Fibroblast of lung (primary cell): ENCODE data around the gene TAX1BP1. TPM values are rescaled to one million over a fixed set of nuclear protein-coding genes. Genes with fewer than 3 reads are reported as not detected.

ENCODE experiments used
- DNase-seq, 2 donors: peaks; one replicate each; pipeline versions ENCODE4 v3.0.0 to v3.0.0-alpha.2; 2010; ENCODE audit warnings: low read depth in 2 of 2
- H2AFZ ChIP-seq: 2 replicates; pipeline ENCODE4 v1.5.1; 2012; ENCODE audit warnings: low read length, control low read depth, inconsistent platforms
- H3K27ac ChIP-seq: 2 replicates; pipeline ENCODE4 v1.5.1; 2011; ENCODE audit warnings: low read length, control low read depth; ENCODE audit not compliant: insufficient read depth
- H3K27me3 ChIP-seq: 2 replicates; pipeline ENCODE4 v1.5.1; 2011; ENCODE audit warnings: mild to moderate bottlenecking, low read length; ENCODE audit not compliant: control insufficient read depth, insufficient read depth
- H3K36me3 ChIP-seq: 2 replicates; pipeline ENCODE4 v1.5.1; 2011; ENCODE audit warnings: low read length; ENCODE audit not compliant: control insufficient read depth, insufficient read depth
- H3K4me1 ChIP-seq: 2 replicates; pipeline ENCODE4 v1.5.1; 2011; ENCODE audit warnings: low read length; ENCODE audit not compliant: control insufficient read depth, insufficient read depth; ENCODE audit errors: extremely low read depth
- H3K4me2 ChIP-seq: 2 replicates; pipeline ENCODE4 v1.5.1; 2011; ENCODE audit warnings: low read length, control low read depth; ENCODE audit not compliant: insufficient read depth; ENCODE audit errors: extremely low read depth
- H3K4me3 ChIP-seq, 4 experiments: fragments of 200-600 bp in 1 of 4; sonication (generic) in 1 of 4; replicated peaks in 1 of 4; 2 replicates each; pipeline ENCODE4 v1.5.1; 2011 to 2016; ENCODE audit warnings: low read length in 4 of 4, low read depth in 3 of 4, mild to moderate bottlenecking in 3 of 4, control low read depth in 2 of 4, inconsistent platforms in 1 of 4, mixed read lengths in 1 of 4; ENCODE audit not compliant: insufficient read depth in 1 of 4; ENCODE audit errors: control extremely low read depth in 1 of 4
- H3K79me2 ChIP-seq: 2 replicates; pipeline ENCODE4 v1.5.1; 2012; ENCODE audit warnings: mild to moderate bottlenecking, low read length, inconsistent platforms; ENCODE audit not compliant: control insufficient read depth, insufficient read depth
- H3K9ac ChIP-seq: 2 replicates; pipeline ENCODE4 v1.5.1; 2011; ENCODE audit warnings: mild to moderate bottlenecking, low read length, control low read depth; ENCODE audit not compliant: insufficient read depth
- H3K9me3 ChIP-seq: 2 replicates; pipeline ENCODE4 v1.5.1; 2012; ENCODE audit warnings: low read depth, low read length; ENCODE audit not compliant: control insufficient read depth, insufficient read depth
- H4K20me1 ChIP-seq: 2 replicates; pipeline ENCODE4 v1.5.1; 2011; ENCODE audit warnings: low read length; ENCODE audit not compliant: control insufficient read depth, insufficient read depth; ENCODE audit errors: extremely low read depth
- EZH2 ChIP-seq: IDR thresholded peaks from 2 replicates; pipeline ENCODE4 v1.5.1; 2012; ENCODE audit warnings: low read length, control low read depth, mild to moderate bottlenecking; ENCODE audit errors: missing control alignments
- polyA plus RNA-seq, 2 donors: library from polyadenylated mRNA; depleted of rRNA in 1 of 2; stranded (reverse) in 1 of 2; unstranded in 1 of 2; fragments of >200 nt; gene quantifications; 2 replicates each; pipeline ENCODE4 v1.2.1, GENCODE V29; 2011 to 2012; ENCODE audit warnings: missing spikeins in 1 of 2
- total RNA-seq: library from RNA; depleted of rRNA; stranded (reverse); fragments of >200 nt; gene quantifications from 2 replicates; pipeline ENCODE4 v1.2.1, GENCODE V29; 2014
- TF ChIP-seq, protein P1 (sequence below), 2 donors: IDR thresholded peaks in 1 of 2; conservative IDR thresholded peaks in 1 of 2; 1 replicate in 1 of 2; 2 replicates in 1 of 2; pipeline ENCODE4 v1.5.1; 2011 to 2012; ENCODE audit warnings: low read length in 2 of 2, control low read depth in 1 of 2, inconsistent platforms in 1 of 2, low read depth in 1 of 2, mild to moderate bottlenecking in 1 of 2

The TAX1BP1 gene
- total and polyA plus RNA-seq, 2 donors (not counting 1 experiment from before 2014, with no cell fraction given): 98.6 to 111 TPM

DNA sequence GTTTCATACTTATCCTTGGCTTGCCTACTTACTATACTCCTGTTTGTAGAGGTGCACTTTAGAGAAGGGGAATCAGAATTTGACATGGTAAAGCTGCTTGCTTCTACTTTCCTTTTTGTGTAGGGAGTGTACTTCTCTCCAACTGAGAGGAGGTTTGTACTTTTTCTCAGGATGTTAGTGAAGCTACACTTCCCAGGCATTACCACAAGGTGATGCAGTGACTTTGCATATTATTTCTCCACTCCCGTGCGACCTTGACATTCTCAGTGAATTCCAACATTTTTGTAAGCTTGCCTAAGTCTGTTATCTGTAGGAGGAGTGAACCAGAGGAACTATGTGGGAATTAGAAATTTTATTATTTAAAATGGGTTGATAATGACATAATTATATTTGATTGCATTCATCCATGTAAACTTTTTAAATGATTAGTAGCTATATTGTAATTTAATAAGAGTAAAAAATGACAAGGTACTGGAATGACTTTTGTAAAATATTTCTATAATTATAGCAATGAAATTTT lies 5.2 kb downstream of the TAX1BP1 start:
- H3K79me2 ChIP-seq: peaks cover 49% of the 10 kb centered on the region
- no peak overlapping the region for H3K4me3 ChIP-seq

DNA sequence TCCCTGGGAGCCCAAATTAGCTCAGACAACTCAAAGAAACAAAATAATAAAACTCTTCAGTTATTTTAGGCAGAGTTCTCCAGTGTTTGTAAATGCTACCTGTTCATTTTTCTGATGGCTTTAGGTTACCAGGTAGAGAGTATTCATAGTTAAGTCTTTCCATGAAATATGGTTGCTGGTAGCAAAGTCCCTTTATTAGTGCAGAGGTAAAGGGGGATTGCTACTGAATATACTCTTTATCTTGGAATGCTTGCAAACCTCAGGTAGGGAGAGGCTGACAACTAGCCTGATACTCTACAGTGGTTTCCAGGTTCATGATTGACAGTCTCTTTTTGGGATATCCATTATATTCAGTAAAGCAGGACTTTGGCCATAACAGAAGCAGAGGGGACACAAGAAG lies 6.5 kb downstream of the TAX1BP1 start:
- no peak for TF ChIP-seq EZH2
- TF ChIP-seq, protein P1, sequence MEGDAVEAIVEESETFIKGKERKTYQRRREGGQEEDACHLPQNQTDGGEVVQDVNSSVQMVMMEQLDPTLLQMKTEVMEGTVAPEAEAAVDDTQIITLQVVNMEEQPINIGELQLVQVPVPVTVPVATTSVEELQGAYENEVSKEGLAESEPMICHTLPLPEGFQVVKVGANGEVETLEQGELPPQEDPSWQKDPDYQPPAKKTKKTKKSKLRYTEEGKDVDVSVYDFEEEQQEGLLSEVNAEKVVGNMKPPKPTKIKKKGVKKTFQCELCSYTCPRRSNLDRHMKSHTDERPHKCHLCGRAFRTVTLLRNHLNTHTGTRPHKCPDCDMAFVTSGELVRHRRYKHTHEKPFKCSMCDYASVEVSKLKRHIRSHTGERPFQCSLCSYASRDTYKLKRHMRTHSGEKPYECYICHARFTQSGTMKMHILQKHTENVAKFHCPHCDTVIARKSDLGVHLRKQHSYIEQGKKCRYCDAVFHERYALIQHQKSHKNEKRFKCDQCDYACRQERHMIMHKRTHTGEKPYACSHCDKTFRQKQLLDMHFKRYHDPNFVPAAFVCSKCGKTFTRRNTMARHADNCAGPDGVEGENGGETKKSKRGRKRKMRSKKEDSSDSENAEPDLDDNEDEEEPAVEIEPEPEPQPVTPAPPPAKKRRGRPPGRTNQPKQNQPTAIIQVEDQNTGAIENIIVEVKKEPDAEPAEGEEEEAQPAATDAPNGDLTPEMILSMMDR (conservative IDR thresholded peaks at IDR 0.05 in 1 of 2, IDR thresholded peaks at IDR 0.05 in 1 of 2; ENCODE audit: low read depth in 1 of 2, low read length in 2 of 2): no peak
- Histone ChIP-seq H3K27me3 (no peaks in the 10 kb centered on the region), H3K4me3 (no peak overlapping the region), H3K36me3 (peaks cover 5% of the 10 kb centered on the region), H3K9ac (no peak overlapping the region), H3K4me2 (no peak overlapping the region), H3K4me1 (peaks cover 5% of the 10 kb centered on the region), H4K20me1 (no peaks in the 10 kb centered on the region), H2AFZ (no peak overlapping the region), H3K9me3 (no peaks in the 10 kb centered on the region), H3K79me2 (peaks cover 36% of the 10 kb centered on the region), H3K27ac (no peak overlapping the region)
- no peak for DNase-seq

More for the DNA sequence above, 5.2 kb downstream of the TAX1BP1 start:
- Histone ChIP-seq H3K9me3 (no peaks in the 10 kb centered on the region), H3K27ac (no peak overlapping the region), H3K9ac (no peak overlapping the region), H3K36me3 (peaks cover 3% of the 10 kb centered on the region), H2AFZ (no peak overlapping the region), H3K4me2 (peak overlapping the region; percentile 9), H4K20me1 (no peaks in the 10 kb centered on the region), H3K27me3 (no peaks in the 10 kb centered on the region), H3K4me1 (peaks cover 5% of the 10 kb centered on the region)
- no peak for TF ChIP-seq EZH2
- TF ChIP-seq, protein P1 (conservative IDR thresholded peaks at IDR 0.05 in 1 of 2, IDR thresholded peaks at IDR 0.05 in 1 of 2; ENCODE audit: low read depth in 1 of 2, low read length in 2 of 2): peak; percentile 57 to 66
- DNase-seq: peak; percentile 54 to 85

DNA sequence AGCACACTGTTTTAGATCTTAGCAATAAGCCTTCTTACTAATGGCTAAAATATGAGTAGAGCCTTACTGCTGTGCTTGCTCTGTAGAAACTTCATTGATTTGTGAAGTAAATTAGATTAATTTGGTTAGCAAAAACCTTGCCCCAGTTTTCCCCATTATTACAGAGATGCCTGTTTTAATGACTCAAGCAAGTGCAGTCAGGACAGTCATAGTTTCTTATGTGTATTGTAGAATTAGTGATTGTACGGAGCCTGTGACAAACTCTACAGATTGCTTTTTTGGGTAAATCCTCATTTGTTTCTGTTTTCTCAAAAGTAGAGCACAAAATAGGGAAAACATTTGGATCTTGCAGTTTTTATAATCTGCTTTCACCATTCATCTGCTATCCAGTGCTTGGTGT lies 7.0 kb downstream of the TAX1BP1 start:
- DNase-seq: peak in 1 of 2 donors; percentile 15
- Histone ChIP-seq H2AFZ (no peak overlapping the region), H3K4me2 (no peak overlapping the region), H4K20me1 (no peaks in the 10 kb centered on the region), H3K27ac (no peak overlapping the region), H3K79me2 (peaks cover 34% of the 10 kb centered on the region), H3K4me1 (peaks cover 5% of the 10 kb centered on the region), H3K27me3 (no peaks in the 10 kb centered on the region), H3K9me3 (no peaks in the 10 kb centered on the region), H3K9ac (no peak overlapping the region), H3K36me3 (peaks cover 5% of the 10 kb centered on the region), H3K4me3 (no peak overlapping the region)
- TF ChIP-seq EZH2: no peak
- TF ChIP-seq, protein P1 (conservative IDR thresholded peaks at IDR 0.05 in 1 of 2, IDR thresholded peaks at IDR 0.05 in 1 of 2; ENCODE audit: low read depth in 1 of 2, low read length in 2 of 2): no peak
